B cell (primary cell): ENCODE measurements around the gene SLC25A34. TPM values are rescaled to one million over a fixed set of nuclear protein-coding genes. Genes with fewer than 3 reads are reported as not detected.
A peak's percentile ranks its signal among the peaks of the same experiment; 100 is the strongest.

Experiments
- ATAC-seq: fragments of 200-7000 bp; cut with Tn5 transposase; one replicate; pipeline ENCODE4 v1.10.0; 2021; ENCODE audit warnings: low read depth, mild to moderate bottlenecking, moderate number of reproducible peaks, moderate library complexity
- CTCF ChIA-PET: fragments of 350-600 bp; sonication (Branson Sonifier 250); formaldehyde crosslinking; loops from one replicate; lab custom pipeline; 2021; ENCODE audit warnings: antibody characterized with exemption, inconsistent platforms; lab: Charles Lee
- POLR2A ChIA-PET: fragments of 350-600 bp; sonication (Branson Sonifier 250); formaldehyde crosslinking; loops from one replicate; lab custom pipeline; 2021; ENCODE audit warnings: antibody characterized with exemption; lab: Charles Lee
- DNase-seq: peaks from one replicate; pipeline ENCODE4 v3.0.0; 2013
- H2AFZ ChIP-seq: 2 replicates; pipeline ENCODE4 v1.6.1; 2012; ENCODE audit warnings: mild to moderate bottlenecking, low read depth, low read length; ENCODE audit not compliant: insufficient read depth, poor library complexity, severe bottlenecking
- H3K27ac ChIP-seq, 2 donors: 1 replicate in 1 of 2; 2 replicates in 1 of 2; pipeline ENCODE4 v1.5.1; 2012 to 2013; ENCODE audit warnings: low read length in 2 of 2, mild to moderate bottlenecking in 2 of 2, moderate library complexity in 1 of 2
- H3K27me3 ChIP-seq, 4 experiments: fragments of 200-600 bp in 1 of 4; sonication (generic) in 1 of 4; replicated peaks in 1 of 4; 1 replicate in 2 of 4; 2 replicates in 2 of 4; pipeline versions ENCODE4 v1.6.1 to v1.7.0; 2013 to 2016; ENCODE audit warnings: low read length in 3 of 4, mild to moderate bottlenecking in 2 of 4, mixed read lengths in 1 of 4, moderate library complexity in 1 of 4; ENCODE audit not compliant: insufficient read depth in 4 of 4, control insufficient read depth in 3 of 4; ENCODE audit errors: control extremely low read depth in 1 of 4
- H3K36me3 ChIP-seq, 2 experiments: replicated peaks in 1 of 2; 1 replicate in 1 of 2; 2 replicates in 1 of 2; pipeline versions ENCODE4 v1.6.1 to v1.7.1; 2013; ENCODE audit warnings: low read length in 1 of 2; ENCODE audit not compliant: insufficient read depth in 2 of 2, control insufficient read depth in 1 of 2; ENCODE audit errors: control extremely low read depth in 1 of 2, extremely low read depth in 1 of 2
- H3K4me1 ChIP-seq, 2 donors: fragments of 200-600 bp in 1 of 2; sonication (generic) in 1 of 2; 1 replicate in 1 of 2; 2 replicates in 1 of 2; pipeline versions ENCODE4 v1.5.1 to v1.6.1; 2013 to 2017; ENCODE audit warnings: low read length in 2 of 2; ENCODE audit not compliant: control insufficient read depth in 2 of 2, insufficient read depth in 2 of 2
- H3K4me2 ChIP-seq: replicated peaks from 2 replicates; pipeline ENCODE3; 2012; ENCODE audit warnings: mild to moderate bottlenecking, low read depth, low read length; ENCODE audit not compliant: poor library complexity, severe bottlenecking
- H3K4me3 ChIP-seq, 5 experiments: fragments of 200-600 bp in 1 of 5; sonication (generic) in 1 of 5; 1 replicate in 3 of 5; 2 replicates in 2 of 5; pipeline versions ENCODE4 v1.5.1 to v1.7.0; 2011 to 2016; ENCODE audit warnings: low read length in 4 of 5, mild to moderate bottlenecking in 4 of 5, low read depth in 2 of 5, control low read depth in 1 of 5, moderate library complexity in 1 of 5; ENCODE audit not compliant: insufficient read depth in 1 of 5; ENCODE audit errors: control extremely low read depth in 1 of 5, extremely low read depth in 1 of 5
- H3K79me2 ChIP-seq: fragments of 200-600 bp; sonication (generic); one replicate; pipeline ENCODE4 v1.6.0; 2016; ENCODE audit warnings: low read length; ENCODE audit not compliant: control insufficient read depth, insufficient read depth
- H3K9ac ChIP-seq: fragments of 200-600 bp; sonication (generic); 2 replicates; pipeline ENCODE4 v1.6.1; 2017; ENCODE audit warnings: mild to moderate bottlenecking, low read length, moderate library complexity
- H3K9me3 ChIP-seq, 3 donors: one replicate each; pipeline versions ENCODE4 v1.6.1 to v1.7.1; 2013; ENCODE audit warnings: low read length in 2 of 3; ENCODE audit not compliant: control insufficient read depth in 2 of 3, insufficient read depth in 1 of 3; ENCODE audit errors: control extremely low read depth in 1 of 3
- H4K20me1 ChIP-seq: 2 replicates; pipeline ENCODE4 v1.6.0; 2012; ENCODE audit warnings: mild to moderate bottlenecking, low read length; ENCODE audit not compliant: insufficient read depth, control insufficient read depth, poor library complexity, severe bottlenecking
- H3K27ac Mint-ChIP-seq: one replicate; pipeline ENCODE4 v1.8.0; 2021; ENCODE audit warnings: mixed read lengths
- H3K27me3 Mint-ChIP-seq: one replicate; pipeline ENCODE4 v1.8.0; 2021; ENCODE audit warnings: mixed read lengths
- H3K4me1 Mint-ChIP-seq: one replicate; pipeline ENCODE4 v1.8.0; 2021; ENCODE audit warnings: mixed read lengths
- H3K4me3 Mint-ChIP-seq: one replicate; pipeline ENCODE4 v1.8.0; 2021; ENCODE audit warnings: mixed read lengths
- H3K9me3 Mint-ChIP-seq: one replicate; pipeline ENCODE4 v1.8.0; 2022; ENCODE audit warnings: mixed read lengths; ENCODE audit not compliant: insufficient read depth
- CTCF ChIP-seq: fragments of 200-600 bp; IDR thresholded peaks from one replicate; pipeline ENCODE4 v1.8.0; 2022; ENCODE audit warnings: antibody characterized with exemption, mild to moderate bottlenecking
- EZH2 ChIP-seq: IDR thresholded peaks from 2 replicates; pipeline ENCODE4 v1.6.1; 2012; ENCODE audit warnings: borderline replicate concordance, low read depth, mild to moderate bottlenecking, moderate library complexity, low read length; ENCODE audit not compliant: insufficient read depth, poor library complexity, severe bottlenecking
- WGBS: methylation state at CpG from one replicate; pipeline ENCODE4 v1.1.5; 2013; ENCODE audit warnings: missing lambda C conversion rate; ENCODE audit not compliant: insufficient coverage; 5-methylcytosine and 5-hydroxymethylcytosine counted together
- intact Hi-C: fragments of 100-400 bp; cut with micrococcal nuclease; formaldehyde crosslinking; loops from one replicate; pipeline ENCODE4 v1.10.0; 2022
- polyA plus RNA-seq: library from polyadenylated mRNA; depleted of rRNA; stranded (reverse); fragments of >200 nt; gene quantifications from 2 replicates; pipeline ENCODE4 v1.2.3, GENCODE V29; 2012
- total RNA-seq, 2 donors: library from RNA; stranded (reverse); fragments of 120-200 nt in 1 of 2; gene quantifications; 1 replicate in 1 of 2; 2 replicates in 1 of 2; pipeline versions ENCODE4 v1.2.3 to v1.2.4, GENCODE V29; 2013 to 2022

SLC25A34 gene
- total and polyA plus RNA-seq, 2 donors (not counting 1 experiment from before 2014, with no cell fraction given) = 4.6 to 5.4 TPM

GRCh38 chr1:15740924-15741850 lies 5.1 kb downstream of the SLC25A34 start:
- no peaks in the 10 kb centered on the region for H3K36me3 ChIP-seq
- H3K4me3 Mint-ChIP-seq = no peak overlapping the region
- no peaks in the 10 kb centered on the region for H3K9me3 ChIP-seq
- H3K4me2 ChIP-seq = peak overlapping the region; percentile 37
- H4K20me1 ChIP-seq = no peaks in the 10 kb centered on the region
- no peaks in the 10 kb centered on the region for H3K27me3 Mint-ChIP-seq
- no peak overlapping the region for H3K27ac ChIP-seq
- intact Hi-C loops = loop anchor here (2.0 to 5.0 kb wide), 3 partner anchors 74 to 419 kb away; no protein-coding TSS in a partner anchor
- H3K9me3 Mint-ChIP-seq = no peaks in the 10 kb centered on the region
- peaks cover 0 to 7% of the 10 kb centered on the region in 2 donors for H3K4me1 ChIP-seq
- ATAC-seq = peak; percentile 91
- ChIA-PET CTCF (interaction anchor here (0.6 to 6.8 kb wide), 21 partner anchors 9 to 274 kb away, joined by 3 to 75 read pairs (median 4); partner anchors contain the start of gene DNAJC16), POLR2A (interaction anchor here (0.6 to 0.7 kb wide), 3 partner anchors 37 to 623 kb away, joined by 5 read pairs; no protein-coding TSS in a partner anchor)
- H3K9ac ChIP-seq = no peak overlapping the region
- H3K27me3 ChIP-seq = no peaks in the 10 kb centered on the region
- no peak overlapping the region for H3K27ac Mint-ChIP-seq
- WGBS = 67% methylated on average over 25 of the region's 27 CpGs
- H3K79me2 ChIP-seq = no peaks in the 10 kb centered on the region
- peak; percentile 79 for DNase-seq
- H3K4me1 Mint-ChIP-seq = peaks cover 6% of the 10 kb centered on the region
- peak overlapping the region; percentile 69 for H2AFZ ChIP-seq
- H3K4me3 ChIP-seq = no peak overlapping the region
- TF ChIP-seq EZH2 = no peak
- peak; percentile 80 for TF ChIP-seq CTCF
